Parathyroid adenoma (tissue), 2 donors: ENCODE results near the gene MELK.
"Not testable (repeated sequence)": the region's sequence is repeated elsewhere in the genome, so short reads cannot be mapped to it uniquely, and the experiment has no call there.

ENCODE experiments used
- H2AFZ ChIP-seq: fragments of 300-600 bp; sonication (generic); one replicate; pipeline ENCODE4 v1.7.0; 2017; ENCODE audit warnings: antibody characterized with exemption, mild to moderate bottlenecking
- H3K27ac ChIP-seq: fragments of 300-600 bp; sonication (generic); one replicate; pipeline ENCODE4 v1.7.0; 2017
- H3K27me3 ChIP-seq: fragments of 300-600 bp; sonication (generic); one replicate; pipeline ENCODE4 v1.7.0; 2017; ENCODE audit warnings: low read length; ENCODE audit not compliant: control insufficient read depth, insufficient read depth
- H3K36me3 ChIP-seq: fragments of 300-600 bp; sonication (generic); one replicate; pipeline ENCODE4 v1.7.0; 2017; ENCODE audit warnings: low read length; ENCODE audit not compliant: control insufficient read depth, insufficient read depth
- H3K4me1 ChIP-seq: fragments of 300-600 bp; sonication (generic); one replicate; pipeline ENCODE4 v1.7.0; 2017; ENCODE audit warnings: control low read depth
- H3K4me2 ChIP-seq: fragments of 300-600 bp; sonication (generic); one replicate; pipeline ENCODE4 v1.7.0; 2017; ENCODE audit warnings: low read length
- H3K4me3 ChIP-seq: fragments of 300-600 bp; sonication (generic); one replicate; pipeline ENCODE4 v1.7.0; 2017; ENCODE audit warnings: low read depth, low read length
- H3K79me2 ChIP-seq: fragments of 300-600 bp; sonication (generic); one replicate; pipeline ENCODE4 v1.7.0; 2017; ENCODE audit warnings: control low read depth
- H3K9ac ChIP-seq: fragments of 300-600 bp; sonication (generic); one replicate; pipeline ENCODE4 v1.7.0; 2017; ENCODE audit warnings: mild to moderate bottlenecking
- H3K9me3 ChIP-seq: fragments of 300-600 bp; sonication (generic); one replicate; pipeline ENCODE4 v1.7.0; 2017; ENCODE audit warnings: low read length; ENCODE audit not compliant: control insufficient read depth
- CTCF ChIP-seq: fragments of 300-600 bp; sonication (generic); IDR thresholded peaks from one replicate; pipeline ENCODE4 v1.7.0; 2017; ENCODE audit warnings: antibody characterized with exemption, mild to moderate bottlenecking
- donor health status: primary hyperparathyroidism.

Gene MELK

GRCh38 chr9:36550135-36550534 is 22.6 kb upstream of the MELK start:
- no peak overlapping the region for H3K9ac ChIP-seq
- no peak overlapping the region for H3K27ac ChIP-seq
- no peak for TF ChIP-seq CTCF
- H3K4me3 ChIP-seq = no peak overlapping the region
- H2AFZ ChIP-seq = no peak overlapping the region
- H3K4me2 ChIP-seq = no peak overlapping the region
- H3K79me2 ChIP-seq = no peaks in the 10 kb centered on the region
- no peaks in the 10 kb centered on the region for H3K27me3 ChIP-seq
- H3K4me1 ChIP-seq = no peaks in the 10 kb centered on the region
- H3K36me3 ChIP-seq = no peaks in the 10 kb centered on the region
- no peaks in the 10 kb centered on the region for H3K9me3 ChIP-seq

- H3K27ac ChIP-seq, H3K9me3 ChIP-seq, H3K27me3 ChIP-seq, H2AFZ ChIP-seq, H3K36me3 ChIP-seq, H3K9ac ChIP-seq, H3K4me1 ChIP-seq, H3K4me2 ChIP-seq, H3K4me3 ChIP-seq, H3K79me2 ChIP-seq: not testable (repeated sequence)
Observed at GRCh38 chr9:36550631-36551098, 22.0 kb upstream of the MELK start.

GRCh38 chr9:36551129-36551528 is 21.6 kb upstream of the MELK start:
- no peaks in the 10 kb centered on the region for H3K9me3 ChIP-seq
- H3K27me3 ChIP-seq = no peaks in the 10 kb centered on the region
- TF ChIP-seq CTCF = no peak
- H3K9ac ChIP-seq = no peak overlapping the region
- H2AFZ ChIP-seq = no peak overlapping the region
- no peaks in the 10 kb centered on the region for H3K4me1 ChIP-seq
- no peak overlapping the region for H3K27ac ChIP-seq
- H3K4me2 ChIP-seq = no peak overlapping the region
- no peak overlapping the region for H3K4me3 ChIP-seq
- H3K79me2 ChIP-seq = no peaks in the 10 kb centered on the region
- H3K36me3 ChIP-seq = no peaks in the 10 kb centered on the region

GRCh38 chr9:36551910-36552309 is 20.8 kb upstream of the MELK start:
- H3K36me3 ChIP-seq = no peaks in the 10 kb centered on the region
- TF ChIP-seq CTCF = no peak
- H3K27me3 ChIP-seq = no peaks in the 10 kb centered on the region
- H2AFZ ChIP-seq = no peak overlapping the region
- no peak overlapping the region for H3K4me2 ChIP-seq
- H3K9ac ChIP-seq = no peak overlapping the region
- H3K9me3 ChIP-seq = no peaks in the 10 kb centered on the region
- H3K27ac ChIP-seq = no peak overlapping the region
- no peak overlapping the region for H3K4me3 ChIP-seq
- H3K4me1 ChIP-seq = no peaks in the 10 kb centered on the region
- no peaks in the 10 kb centered on the region for H3K79me2 ChIP-seq

GRCh38 chr9:36559036-36559695 is 13.5 kb upstream of the MELK start:
- Histone ChIP-seq H3K9me3 (no peaks in the 10 kb centered on the region), H3K36me3 (no peaks in the 10 kb centered on the region), H3K27me3 (no peaks in the 10 kb centered on the region), H2AFZ (no peak overlapping the region), H3K4me3 (no peak overlapping the region), H3K9ac (no peak overlapping the region), H3K27ac (no peak overlapping the region), H3K4me2 (no peak overlapping the region), H3K79me2 (no peaks in the 10 kb centered on the region), H3K4me1 (no peaks in the 10 kb centered on the region)
- TF ChIP-seq CTCF = no peak
